Measurements from ENCODE around the gene SLC17A9.

DNA sequence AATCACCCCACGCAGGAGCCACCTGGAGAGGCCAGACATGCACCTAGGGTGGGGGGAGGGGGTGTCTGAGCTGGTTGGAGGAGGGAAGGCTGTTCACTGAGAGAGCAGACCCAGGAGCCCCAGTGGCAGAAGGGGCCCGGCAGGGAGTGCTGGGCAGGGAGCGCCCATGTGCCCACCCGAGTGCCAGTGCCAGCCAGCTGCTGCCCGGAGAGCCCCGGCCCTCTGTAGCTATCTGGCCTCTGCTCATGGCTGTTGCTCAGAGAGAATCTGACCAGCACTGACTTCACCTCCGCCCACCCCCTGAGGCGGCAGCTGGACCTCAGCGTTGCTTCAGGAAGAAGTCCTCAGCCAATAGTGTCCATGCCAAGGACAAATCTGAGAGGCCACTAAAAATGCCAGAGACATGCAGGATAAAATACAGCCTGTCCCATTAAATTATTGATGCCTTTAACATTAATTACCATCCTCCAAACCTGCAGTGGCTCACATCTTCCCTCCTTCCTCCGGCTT, 22.8 kb downstream of the SLC17A9 start:
- TF ChIP-seq, protein P1, sequence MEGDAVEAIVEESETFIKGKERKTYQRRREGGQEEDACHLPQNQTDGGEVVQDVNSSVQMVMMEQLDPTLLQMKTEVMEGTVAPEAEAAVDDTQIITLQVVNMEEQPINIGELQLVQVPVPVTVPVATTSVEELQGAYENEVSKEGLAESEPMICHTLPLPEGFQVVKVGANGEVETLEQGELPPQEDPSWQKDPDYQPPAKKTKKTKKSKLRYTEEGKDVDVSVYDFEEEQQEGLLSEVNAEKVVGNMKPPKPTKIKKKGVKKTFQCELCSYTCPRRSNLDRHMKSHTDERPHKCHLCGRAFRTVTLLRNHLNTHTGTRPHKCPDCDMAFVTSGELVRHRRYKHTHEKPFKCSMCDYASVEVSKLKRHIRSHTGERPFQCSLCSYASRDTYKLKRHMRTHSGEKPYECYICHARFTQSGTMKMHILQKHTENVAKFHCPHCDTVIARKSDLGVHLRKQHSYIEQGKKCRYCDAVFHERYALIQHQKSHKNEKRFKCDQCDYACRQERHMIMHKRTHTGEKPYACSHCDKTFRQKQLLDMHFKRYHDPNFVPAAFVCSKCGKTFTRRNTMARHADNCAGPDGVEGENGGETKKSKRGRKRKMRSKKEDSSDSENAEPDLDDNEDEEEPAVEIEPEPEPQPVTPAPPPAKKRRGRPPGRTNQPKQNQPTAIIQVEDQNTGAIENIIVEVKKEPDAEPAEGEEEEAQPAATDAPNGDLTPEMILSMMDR (IDR thresholded peaks at IDR 0.05), result no peak
- no peak for TF ChIP-seq POLR2A (IDR thresholded peaks at IDR 0.05)

Measured in Peyer's patch (tissue), 4 donors.